GM12878 (cell line): Measurements from ENCODE around the gene PTMA. TPM values are rescaled to one million over a fixed set of nuclear protein-coding genes. Genes with fewer than 3 reads are reported as not detected.

Experiments
- CEBPZ ChIP-seq: fragments of 150-350 bp; IDR thresholded peaks from 2 replicates; pipeline ENCODE4 v1.6.1; 2016; ENCODE audit warnings: low read depth, low read length
- CHD1 ChIP-seq: IDR thresholded peaks from 2 replicates; pipeline ENCODE4 v1.6.1; 2012; ENCODE audit warnings: low read depth, low read length, improper control_type of control experiment
- CUX1 ChIP-seq: IDR thresholded peaks from 2 replicates; pipeline ENCODE4 v1.6.1; 2012; ENCODE audit warnings: improper control_type of control experiment, low read depth, low read length; ENCODE audit not compliant: insufficient replicate concordance
- EED ChIP-seq: sonication (generic); IDR thresholded peaks from 2 replicates; pipeline ENCODE4 v1.6.1; 2016; ENCODE audit warnings: antibody characterized with exemption, low read depth
- GABPA ChIP-seq: IDR thresholded peaks from 2 replicates; pipeline ENCODE4 v1.6.1; 2014; ENCODE audit warnings: antibody characterized with exemption, low read depth, mild to moderate bottlenecking, inconsistent platforms
- GATAD2B ChIP-seq: fragments of 450-650 bp; conservative IDR thresholded peaks from 2 replicates; pipeline ENCODE4 v1.6.1; 2017; ENCODE audit warnings: low read depth, mild to moderate bottlenecking, moderate library complexity
- HCFC1 ChIP-seq: fragments of 150-350 bp; IDR thresholded peaks from 2 replicates; pipeline ENCODE4 v1.6.1; 2014; ENCODE audit warnings: low read length
- HDGF ChIP-seq: fragments of 450-650 bp; IDR thresholded peaks from 2 replicates; pipeline ENCODE4 v1.6.1; 2016; ENCODE audit warnings: antibody characterized with exemption
- LARP7 ChIP-seq: fragments of 450-650 bp; IDR thresholded peaks from 2 replicates; pipeline ENCODE4 v1.6.1; 2017; ENCODE audit warnings: mild to moderate bottlenecking
- MAX ChIP-seq: IDR thresholded peaks from 2 replicates; pipeline ENCODE4 v1.6.1; 2012; ENCODE audit warnings: low read depth, low read length, improper control_type of control experiment
- RAD21 ChIP-seq: IDR thresholded peaks from 2 replicates; pipeline ENCODE4 v1.6.1; 2011; ENCODE audit warnings: mild to moderate bottlenecking, low read depth, low read length, moderate library complexity; ENCODE audit not compliant: insufficient read depth
- SIN3A ChIP-seq: IDR thresholded peaks from 2 replicates; pipeline ENCODE4 v1.6.1; 2012; ENCODE audit warnings: low read depth, low read length, improper control_type of control experiment
- SP1 ChIP-seq: IDR thresholded peaks from one replicate; pipeline ENCODE4 v1.6.1; 2011; ENCODE audit warnings: low read depth, low read length
- SPI1 ChIP-seq: IDR thresholded peaks from 2 replicates; pipeline ENCODE4 v1.6.1; 2011; ENCODE audit warnings: low read depth, mild to moderate bottlenecking, low read length, moderate library complexity, borderline replicate concordance; ENCODE audit not compliant: insufficient read depth
- TARDBP ChIP-seq: IDR thresholded peaks from 2 replicates; pipeline ENCODE4 v1.6.1; 2016; ENCODE audit warnings: borderline replicate concordance
- ZNF687 ChIP-seq: fragments of 450-650 bp; IDR thresholded peaks from 2 replicates; pipeline ENCODE4 v1.6.1; 2017; ENCODE audit warnings: mild to moderate bottlenecking, moderate library complexity
- polyA plus RNA-seq, 11 experiments: library from polyadenylated mRNA; depleted of rRNA in 4 of 11; unstranded in 6 of 11; stranded (reverse) in 5 of 11; fragments of >200 nt; fragmentation: Nextera tagmentation in 4 of 11; fragmentation: Illumina TruSeq in 1 of 11; extraction: Ambion mirVana in 4 of 11; extraction: Trizol in 1 of 11; gene quantifications; 1 replicate in 1 of 11; 2 replicates in 10 of 11; pipeline versions ENCODE4 v1.2.1 to v1.2.3, GENCODE V29; 2011 to 2016; ENCODE audit warnings: inconsistent platforms in 2 of 11, missing spikeins in 2 of 11, low read depth in 1 of 11
- total RNA-seq, 4 experiments: library from RNA; depleted of rRNA in 3 of 4; stranded (reverse); fragments of >200 nt in 3 of 4; fragmentation: Illumina TruSeq in 1 of 4; extraction: Trizol in 1 of 4; gene quantifications; 2 replicates each; pipeline versions ENCODE4 v1.2.1 to v1.2.3, GENCODE V29; 2013 to 2021

Gene PTMA
- total and polyA plus RNA-seq, 10 of the 15 experiments (the other 5 are each of a cell fraction or from before 2014, with no cell fraction given): 1,144 to 5,018 (median 3,464) TPM

- TF ChIP-seq GATAD2B (peak; percentile 66), GABPA (no peak), CUX1 (no peak), SPI1 (peak; percentile 64), SP1 (peak; percentile 81), HCFC1 (peak; percentile 15; the same call in 1 of the 2 replicates), EED (peak; percentile 68), MAX (peak; percentile 59; the same call in 1 of the 2 replicates), CHD1 (0 out of 2 replicates have a peak, but pooled peaks have one; percentile 43), RAD21 (no peak), HDGF (peak; percentile 86; the same call in 1 of the 2 replicates), CEBPZ (no peak), LARP7 (peak; percentile 83; the same call in 1 of the 2 replicates), ZNF687 (peak; percentile 95), SIN3A (peak; percentile 80; the same call in 1 of the 2 replicates), TARDBP (0 out of 2 replicates have a peak, but pooled peaks have one; percentile 32)
These were observed 41.9 kb upstream of the PTMA start (continued) for GRCh38 chr2:231666171-231667095.
